ENCODE measurements around the gene TGM6. TPM values are rescaled to one million over a fixed set of nuclear protein-coding genes. Genes with fewer than 3 reads are reported as not detected.

The TGM6 gene
- total RNA-seq, 1 donor from 2014 or later, result not detected

GRCh38 chr20:2430538-2430937 lies 49.8 kb downstream of the TGM6 start:
- no peak for ATAC-seq
- DNase-seq, result no peak
- intact Hi-C loops (cut with micrococcal nuclease), result no loop called here

DNA sequence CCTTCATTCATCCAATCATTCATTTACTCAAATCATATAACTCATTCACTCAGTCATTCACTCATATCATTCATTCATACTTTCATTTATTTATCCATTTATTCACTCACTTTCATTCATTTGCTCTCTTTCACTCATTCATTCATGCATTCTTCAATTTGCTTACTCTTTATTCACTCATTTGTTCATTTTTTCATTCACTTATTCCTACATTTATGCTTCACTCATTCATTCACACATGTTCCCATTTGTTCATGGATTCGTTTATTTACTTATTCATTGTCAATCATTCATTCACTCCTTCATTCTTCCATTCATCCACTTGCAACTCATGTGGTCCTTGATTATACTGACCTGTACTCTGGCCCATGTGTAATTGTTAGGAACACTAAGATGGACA lies 50.5 kb downstream of the TGM6 start:
- DNase-seq, result no peak
- no peak for ATAC-seq
- intact Hi-C loops (cut with micrococcal nuclease), result no loop called here

- ATAC-seq, result no peak
- no peak for DNase-seq
- intact Hi-C loops (cut with micrococcal nuclease), result no loop called here
These were observed 66.1 kb downstream of the TGM6 start for GRCh38 chr20:2446845-2447244.

DNA sequence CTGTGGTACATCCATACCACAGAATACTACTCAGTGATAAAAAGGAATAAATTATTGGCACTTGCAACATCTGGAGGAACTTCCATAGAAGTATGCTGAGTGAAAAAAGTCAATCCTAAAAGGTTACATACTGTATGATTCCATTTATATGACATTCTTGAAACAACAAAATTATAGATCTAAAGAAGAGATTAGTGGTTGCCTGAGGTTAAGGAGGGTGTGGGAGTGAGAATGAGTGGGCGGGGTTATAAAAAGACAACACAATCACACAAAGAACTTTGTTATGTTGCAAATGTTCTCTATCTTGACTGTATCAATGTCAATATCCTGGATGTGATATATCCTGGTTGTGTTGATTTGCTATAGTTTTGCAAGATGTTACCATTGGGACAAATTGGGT lies 68.7 kb downstream of the TGM6 start:
- intact Hi-C loops (cut with micrococcal nuclease), result no loop called here
- no peak for ATAC-seq
- no peak for DNase-seq

- ATAC-seq, result no peak
- intact Hi-C loops (cut with micrococcal nuclease), result loop anchor here (10.0 kb wide), 2 partner anchors 247 to 487 kb away; no protein-coding TSS in a partner anchor
- DNase-seq, result no peak
These were observed 70.7 kb downstream of the TGM6 start for GRCh38 chr20:2451422-2451821.

DNA sequence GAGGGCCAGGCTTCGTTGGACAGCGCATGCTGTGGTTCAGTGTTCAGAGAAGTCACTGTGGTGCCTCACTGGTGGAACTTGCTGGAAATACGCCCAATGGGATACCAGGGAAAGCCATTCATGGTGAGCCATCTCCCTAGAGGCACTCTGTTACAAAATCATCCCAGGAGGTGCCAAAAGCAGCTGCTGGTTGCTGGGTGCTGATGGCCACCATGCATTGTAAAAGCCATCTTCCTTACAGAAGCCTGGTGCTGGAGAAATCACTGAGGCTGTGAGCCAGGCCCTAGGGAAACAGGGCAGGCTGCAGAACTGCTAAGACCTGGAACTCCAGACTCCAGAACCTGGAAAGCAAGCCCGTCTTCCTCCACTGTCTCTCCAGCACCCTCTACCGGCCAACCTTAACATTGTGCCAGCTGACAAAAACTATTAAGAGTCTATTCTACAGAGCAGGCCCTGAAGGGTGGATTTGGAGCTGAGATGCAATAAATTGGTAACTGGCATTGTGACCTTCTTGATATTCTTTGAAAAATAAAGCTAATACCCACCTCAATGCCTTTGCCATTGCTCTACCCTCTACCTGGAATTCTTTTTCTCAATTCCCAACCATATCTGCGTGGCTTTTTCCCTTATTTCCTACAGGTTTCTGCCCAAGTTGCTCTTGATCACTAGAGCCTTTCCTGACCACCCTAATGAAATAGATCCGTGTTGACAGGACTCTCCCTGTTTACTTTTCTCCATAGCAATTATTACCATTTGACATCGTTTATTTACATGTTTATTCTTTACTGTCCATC lies 71.4 kb downstream of the TGM6 start:
- peak; percentile 55 for DNase-seq
- intact Hi-C loops (cut with micrococcal nuclease), result loop anchor here (10.0 kb wide), 2 partner anchors 247 to 487 kb away; no protein-coding TSS in a partner anchor
- peak; percentile 74 for ATAC-seq

DNA sequence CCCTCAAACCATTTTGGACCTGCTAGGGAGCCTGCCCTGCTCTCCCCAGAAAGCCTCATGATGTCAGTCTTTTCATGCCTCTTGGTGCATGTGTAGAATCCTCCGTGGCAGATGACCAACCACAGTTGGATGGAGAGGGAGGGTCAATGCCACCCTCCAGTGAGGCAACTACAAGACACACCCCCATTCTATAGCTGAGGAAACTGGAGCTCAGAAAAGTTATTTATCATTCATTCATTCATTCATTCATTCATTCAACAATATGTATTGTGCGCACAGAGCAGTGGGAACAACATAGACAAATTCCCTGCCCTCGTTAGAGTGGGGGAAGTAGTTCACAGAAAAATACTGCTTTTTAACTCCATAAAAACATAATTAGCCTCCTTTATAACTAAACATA lies 73.1 kb downstream of the TGM6 start:
- intact Hi-C loops (cut with micrococcal nuclease), result loop anchor here (10.0 kb wide), 2 partner anchors 249 to 489 kb away; no protein-coding TSS in a partner anchor
- DNase-seq (no peak), ATAC-seq (no peak)

DNA sequence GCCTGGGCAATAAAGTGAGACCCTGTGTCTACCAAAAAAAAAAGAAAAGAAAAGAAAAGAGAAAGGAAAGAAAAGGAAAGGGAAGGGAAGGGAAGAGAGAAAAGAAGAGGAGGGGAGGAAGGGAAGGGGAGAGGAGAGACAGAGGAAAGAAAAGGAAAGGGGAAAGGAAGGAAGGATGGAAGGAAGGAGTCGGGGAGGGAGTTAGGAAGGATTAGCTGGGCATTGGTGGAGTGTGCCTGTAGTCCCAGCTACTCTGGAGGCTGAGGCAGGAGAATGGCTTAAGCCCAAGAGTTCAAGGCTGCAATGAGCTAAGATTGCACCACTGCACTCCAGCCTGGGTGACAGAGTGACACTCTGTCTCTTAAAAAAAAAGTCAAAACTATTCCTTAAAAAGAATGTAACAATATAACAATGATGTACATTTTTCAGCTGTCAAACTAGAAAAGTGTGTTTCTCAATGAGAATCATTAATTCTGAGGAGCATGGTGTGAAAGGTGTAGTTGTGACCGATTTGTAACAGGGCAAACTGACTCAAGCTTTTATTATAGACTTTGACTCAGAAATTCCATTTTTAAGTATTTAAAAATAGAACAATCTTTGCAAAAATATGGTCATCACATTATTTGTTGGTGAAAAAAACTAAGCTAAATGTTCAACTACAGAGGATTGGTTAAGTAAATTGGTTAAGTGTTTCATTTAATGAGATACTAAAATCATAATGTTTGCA lies 75.2 kb downstream of the TGM6 start:
- intact Hi-C loops (cut with micrococcal nuclease), result loop anchor here (10.0 kb wide), 2 partner anchors 251 to 491 kb away; no protein-coding TSS in a partner anchor
- ATAC-seq (no peak), DNase-seq (no peak)

- intact Hi-C loops (cut with micrococcal nuclease), result loop anchor here (10.0 kb wide), 2 partner anchors 254 to 494 kb away; no protein-coding TSS in a partner anchor
- no peak for ATAC-seq
- DNase-seq, result no peak
These were observed 78.3 kb downstream of the TGM6 start for GRCh38 chr20:2458919-2459499.

DNA sequence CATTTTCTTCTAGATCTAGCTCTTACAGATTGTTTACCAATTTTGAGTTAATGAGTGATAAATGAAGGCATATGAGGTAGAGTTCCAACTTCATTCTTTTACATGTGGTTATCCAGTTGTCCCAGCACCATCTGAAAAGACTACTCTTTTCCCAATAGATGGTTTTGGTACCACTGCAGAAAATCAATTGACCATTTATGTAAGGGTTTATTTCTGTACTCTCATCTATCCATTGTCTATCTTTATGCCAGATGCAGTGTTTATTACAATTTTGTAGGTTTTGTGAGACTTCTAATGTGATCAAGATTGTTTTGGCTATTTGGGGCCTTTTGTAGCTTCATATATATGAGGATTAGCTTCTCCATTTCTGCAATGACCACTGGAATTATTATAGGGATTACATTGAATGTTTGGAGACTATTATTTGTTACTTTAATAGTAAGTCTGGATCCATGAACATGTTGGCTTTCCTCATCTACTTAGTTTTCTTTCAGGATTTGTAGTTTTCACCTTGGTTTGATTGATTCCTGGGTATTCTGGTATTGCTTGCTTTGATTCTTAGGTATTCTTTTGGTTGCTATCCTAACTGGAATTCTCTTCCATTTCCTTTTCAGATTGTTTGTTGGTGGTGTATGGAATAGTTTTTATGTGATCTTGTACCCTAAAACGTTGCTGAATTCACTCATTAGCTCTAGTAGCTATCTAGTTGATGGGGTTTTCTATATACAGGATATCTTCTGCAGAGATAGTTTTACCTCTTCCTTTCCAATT lies 79.5 kb downstream of the TGM6 start:
- intact Hi-C loops (cut with micrococcal nuclease), result loop anchor here (10.0 kb wide), 2 partner anchors 255 to 495 kb away; no protein-coding TSS in a partner anchor
- DNase-seq, result no peak
- ATAC-seq, result no peak

DNA sequence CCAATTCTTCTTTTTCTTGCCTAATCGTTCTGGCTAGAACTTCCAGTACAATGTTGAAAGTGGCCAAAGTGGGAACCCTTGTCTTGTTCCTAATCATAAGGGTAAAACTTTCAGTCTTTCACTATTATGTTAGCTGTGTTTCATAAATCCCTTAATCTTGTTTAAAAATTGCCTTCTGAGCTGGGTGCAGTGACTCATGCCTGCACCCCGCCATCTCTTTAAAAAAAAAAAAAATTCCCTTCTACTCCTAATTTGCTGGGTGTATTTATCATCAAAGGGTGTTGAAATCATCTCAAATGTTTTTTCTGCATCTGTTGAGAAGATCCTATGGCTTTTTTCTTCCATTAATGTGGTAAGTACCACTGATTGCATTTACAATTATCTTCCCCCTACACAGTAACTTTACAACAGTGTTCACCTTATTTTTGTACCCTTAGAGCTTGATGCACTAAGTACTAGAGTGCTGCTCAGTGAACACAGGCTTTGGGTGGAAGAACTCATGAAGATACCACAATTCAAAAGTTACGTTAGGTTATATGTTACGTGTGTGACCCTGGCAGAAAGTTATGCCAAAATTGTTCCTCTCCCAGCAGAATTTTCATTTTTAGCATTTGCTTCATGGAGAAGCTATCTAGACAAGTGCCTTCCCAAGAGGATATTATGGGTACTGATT lies 80.2 kb downstream of the TGM6 start:
- no peak for ATAC-seq
- intact Hi-C loops (cut with micrococcal nuclease), result no loop called here

GRCh38 chr20:2462484-2462883 lies 81.8 kb downstream of the TGM6 start:
- intact Hi-C loops (cut with micrococcal nuclease), result no loop called here
- no peak for ATAC-seq
- DNase-seq, result no peak

More for the DNA sequence above, 80.2 kb downstream of the TGM6 start:
- DNase-seq, result no peak

DNA sequence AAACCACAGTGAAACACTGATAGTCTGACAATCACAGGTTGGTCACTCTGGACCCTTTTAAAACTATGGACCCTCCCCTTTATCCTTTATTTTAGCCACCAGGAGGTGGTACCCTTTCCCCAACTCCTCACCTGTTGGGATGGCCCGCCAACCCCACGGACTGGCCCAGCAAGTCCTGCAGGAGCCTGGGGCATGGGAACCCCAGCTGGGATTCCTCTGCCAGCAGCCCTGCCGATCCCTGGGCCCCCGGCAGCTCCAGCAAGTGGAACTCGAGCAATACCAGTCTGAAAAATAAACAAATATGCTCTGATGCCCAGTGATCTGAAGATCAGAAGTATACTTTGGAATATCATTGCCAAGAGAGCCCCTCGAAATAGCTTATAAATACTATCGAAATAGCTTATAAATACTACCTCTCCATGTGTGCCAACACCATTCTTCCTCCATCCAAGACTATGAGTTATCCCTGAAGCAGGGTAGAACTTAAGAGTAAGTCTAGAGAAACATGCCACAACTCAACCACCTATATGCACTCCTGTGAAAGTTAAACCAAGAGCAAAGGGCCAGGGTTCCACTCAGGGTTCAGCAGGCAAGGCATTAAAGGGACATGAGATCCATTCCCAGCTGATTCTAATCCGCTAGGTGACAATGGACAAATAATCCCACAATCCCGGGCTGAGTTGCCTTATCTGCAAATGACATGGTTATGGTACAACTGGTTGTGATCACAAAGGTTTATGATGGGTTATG lies 83.1 kb downstream of the TGM6 start:
- intact Hi-C loops (cut with micrococcal nuclease), result no loop called here
- DNase-seq (no peak), ATAC-seq (no peak)

- ATAC-seq (no peak), DNase-seq (no peak)
- intact Hi-C loops (cut with micrococcal nuclease), result no loop called here
These were observed 84.4 kb downstream of the TGM6 start for GRCh38 chr20:2465100-2465499.

GRCh38 chr20:2467412-2467811 lies 86.7 kb downstream of the TGM6 start:
- intact Hi-C loops (cut with micrococcal nuclease), result no loop called here
- no peak for DNase-seq
- no peak for ATAC-seq

- intact Hi-C loops (cut with micrococcal nuclease), result no loop called here
- no peak for DNase-seq
- no peak for ATAC-seq
These were observed 88.1 kb downstream of the TGM6 start for GRCh38 chr20:2468581-2469407.

DNA sequence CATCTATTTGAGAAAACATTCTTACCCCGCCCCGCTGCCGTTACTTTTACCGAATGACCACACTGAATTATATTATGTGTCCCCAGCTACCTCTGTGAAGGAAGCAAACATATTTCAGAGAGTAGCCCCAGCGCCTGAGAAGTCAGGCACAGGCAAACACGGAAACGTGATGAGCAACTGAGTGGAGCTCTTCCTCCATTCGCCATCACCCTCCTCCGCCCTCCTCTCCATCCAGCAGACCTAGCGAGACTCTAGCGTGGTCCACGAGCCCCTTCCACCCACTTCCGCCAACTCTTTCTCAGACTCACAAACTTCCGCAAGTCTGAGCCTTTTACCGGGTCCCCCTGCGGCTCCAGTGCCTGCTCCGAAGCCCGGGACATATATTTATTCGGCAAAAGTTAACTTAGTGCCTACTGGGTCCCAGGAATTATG lies 89.3 kb downstream of the TGM6 start:
- ATAC-seq (peak; percentile 52), DNase-seq (peak; percentile 41)
- intact Hi-C loops (cut with micrococcal nuclease), result no loop called here
